A673 (cell line): Measurements from ENCODE around the gene VIM. TPM values are rescaled to one million over a fixed set of nuclear protein-coding genes. Genes with fewer than 3 reads are reported as not detected.
A peak's percentile ranks its signal among the peaks of the same experiment; 100 is the strongest.

Experiments used
- BruUV-seq: library from RNA; stranded (reverse); fragments of 400-500 nt; replicated peaks from 2 replicates; lab custom pipeline; 2021; lab: Mats Ljungman, UMichigan
- CTCF ChIA-PET: fragments of 300-600 bp; sonication (Branson Sonifier 250); formaldehyde crosslinking; loops from one replicate; lab custom pipeline; 2022; ENCODE audit warnings: antibody characterized with exemption; lab: Charles Lee
- POLR2A ChIA-PET: fragments of 300-600 bp; sonication (Branson Sonifier 250); formaldehyde crosslinking; loops from one replicate; lab custom pipeline; 2022; ENCODE audit warnings: antibody characterized with exemption; ENCODE audit not compliant: low non-redundant PET; lab: Charles Lee
- DNase-seq: peaks from one replicate; pipeline ENCODE4 v3.0.0-alpha.2; 2015; ENCODE audit warnings: low spot score
- H3K27ac ChIP-seq: fragments of 200-600 bp; sonication (generic); 2 replicates; pipeline ENCODE4 v1.5.1; 2016; ENCODE audit warnings: mixed run types, low read depth, mild to moderate bottlenecking, mixed read lengths, antibody characterized with exemption, low read length; ENCODE audit not compliant: poor library complexity, severe bottlenecking
- H3K27me3 ChIP-seq: fragments of 200-600 bp; sonication (generic); replicated peaks from 2 replicates; pipeline ENCODE4 v1.6.1; 2017; ENCODE audit warnings: mixed run types, low read depth, mild to moderate bottlenecking, mixed read lengths, antibody characterized with exemption, low read length; ENCODE audit not compliant: insufficient read depth, poor library complexity
- H3K36me3 ChIP-seq: fragments of 200-600 bp; sonication (generic); 2 replicates; pipeline ENCODE4 v1.6.1; 2016; ENCODE audit warnings: mixed run types, mild to moderate bottlenecking, mixed read lengths, antibody characterized with exemption, low read length; ENCODE audit not compliant: insufficient read depth, poor library complexity, severe bottlenecking
- H3K4me1 ChIP-seq: fragments of 200-600 bp; sonication (generic); 2 replicates; pipeline ENCODE4 v1.6.1; 2017; ENCODE audit warnings: mixed run types, mild to moderate bottlenecking, mixed read lengths, antibody characterized with exemption, low read length; ENCODE audit not compliant: insufficient read depth, poor library complexity, severe bottlenecking
- H3K4me3 ChIP-seq: fragments of 200-600 bp; sonication (generic); 2 replicates; pipeline ENCODE4 v1.5.1; 2016; ENCODE audit warnings: low read depth, mixed run types, mild to moderate bottlenecking, mixed read lengths, low read length; ENCODE audit not compliant: poor library complexity, severe bottlenecking
- H3K9me3 ChIP-seq: fragments of 200-600 bp; sonication (generic); 2 replicates; pipeline ENCODE4 v1.6.1; 2016; ENCODE audit warnings: mixed run types, low read depth, mild to moderate bottlenecking, mixed read lengths, antibody characterized with exemption, low read length; ENCODE audit not compliant: poor library complexity, severe bottlenecking
- CTCF ChIP-seq: fragments of 300-800, 200-600 bp; sonication (generic); conservative IDR thresholded peaks from 2 replicates; pipeline ENCODE4 v1.5.1; 2017; ENCODE audit warnings: low read depth, mild to moderate bottlenecking, antibody characterized with exemption, low read length, moderate library complexity, mixed read lengths
- EZH2 ChIP-seq: fragments of 200-600 bp; sonication (generic); IDR thresholded peaks from 2 replicates; pipeline ENCODE4 v1.6.1; 2017; ENCODE audit warnings: borderline replicate concordance, low read depth, mild to moderate bottlenecking, mixed read lengths, antibody characterized with exemption, low read length; ENCODE audit not compliant: poor library complexity, severe bottlenecking
- intact Hi-C: fragments of 100-400 bp; cut with micrococcal nuclease; formaldehyde crosslinking; loops from one replicate; pipeline ENCODE4 v1.10.0; 2022; ENCODE audit not compliant: unreplicated experiment
- total RNA-seq: library from RNA; stranded (reverse); gene quantifications from 2 replicates; pipeline ENCODE4 v1.2.3, GENCODE V29; 2021

Gene VIM
- total RNA-seq, 1 experiment from 2014 or later, result 1,873 TPM

DNA sequence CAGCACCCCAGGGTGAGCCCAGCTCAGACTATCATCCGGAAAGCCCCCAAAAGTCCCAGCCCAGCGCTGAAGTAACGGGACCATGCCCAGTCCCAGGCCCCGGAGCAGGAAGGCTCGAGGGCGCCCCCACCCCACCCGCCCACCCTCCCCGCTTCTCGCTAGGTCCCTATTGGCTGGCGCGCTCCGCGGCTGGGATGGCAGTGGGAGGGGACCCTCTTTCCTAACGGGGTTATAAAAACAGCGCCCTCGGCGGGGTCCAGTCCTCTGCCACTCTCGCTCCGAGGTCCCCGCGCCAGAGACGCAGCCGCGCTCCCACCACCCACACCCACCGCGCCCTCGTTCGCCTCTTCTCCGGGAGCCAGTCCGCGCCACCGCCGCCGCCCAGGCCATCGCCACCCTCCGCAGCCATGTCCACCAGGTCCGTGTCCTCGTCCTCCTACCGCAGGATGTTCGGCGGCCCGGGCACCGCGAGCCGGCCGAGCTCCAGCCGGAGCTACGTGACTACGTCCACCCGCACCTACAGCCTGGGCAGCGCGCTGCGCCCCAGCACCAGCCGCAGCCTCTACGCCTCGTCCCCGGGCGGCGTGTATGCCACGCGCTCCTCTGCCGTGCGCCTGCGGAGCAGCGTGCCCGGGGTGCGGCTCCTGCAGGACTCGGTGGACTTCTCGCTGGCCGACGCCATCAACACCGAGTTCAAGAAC, 1.1 kb downstream of the VIM start:
- Histone ChIP-seq H3K27me3 (no peaks in the 10 kb centered on the region), H3K27ac (peak overlapping the region; percentile 96), H3K4me1 (peaks cover 42% of the 10 kb centered on the region), H3K9me3 (no peaks in the 10 kb centered on the region), H3K36me3 (peaks cover 38% of the 10 kb centered on the region), H3K4me3 (peak overlapping the region; percentile 96)
- POLR2A ChIA-PET, result no interaction called here
- intact Hi-C loops, result loop anchor here (2.0 to 5.0 kb wide), 3 partner anchors 28 to 277 kb away; partner anchors contain the start of gene TRDMT1
- DNase-seq, result peak; percentile 94
- BruUV-seq, result TSS peak; percentile 42
- TF ChIP-seq CTCF (no peak), EZH2 (no peak)
- CTCF ChIA-PET, result interaction anchor here (0.6 to 1.0 kb wide), 2 partner anchors 21 to 200 kb away, joined by 3 read pairs; no protein-coding TSS in a partner anchor

DNA sequence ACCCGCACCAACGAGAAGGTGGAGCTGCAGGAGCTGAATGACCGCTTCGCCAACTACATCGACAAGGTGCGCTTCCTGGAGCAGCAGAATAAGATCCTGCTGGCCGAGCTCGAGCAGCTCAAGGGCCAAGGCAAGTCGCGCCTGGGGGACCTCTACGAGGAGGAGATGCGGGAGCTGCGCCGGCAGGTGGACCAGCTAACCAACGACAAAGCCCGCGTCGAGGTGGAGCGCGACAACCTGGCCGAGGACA, 1.6 kb downstream of the VIM start:
- CTCF ChIA-PET, result no interaction called here
- no peaks in the 10 kb centered on the region for H3K27me3 ChIP-seq
- H3K9me3 ChIP-seq, result no peaks in the 10 kb centered on the region
- H3K27ac ChIP-seq, result peak overlapping the region; percentile 93
- TF ChIP-seq EZH2 (no peak), CTCF (no peak)
- POLR2A ChIA-PET, result no interaction called here
- peak overlapping the region; percentile 96 for H3K4me3 ChIP-seq
- no TSS peak for BruUV-seq
- peaks cover 42% of the 10 kb centered on the region for H3K36me3 ChIP-seq
- peaks cover 42% of the 10 kb centered on the region for H3K4me1 ChIP-seq
- no peak for DNase-seq
- intact Hi-C loops, result loop anchor here (2.0 to 5.0 kb wide), 3 partner anchors 29 to 277 kb away; partner anchors contain the start of gene TRDMT1

DNA sequence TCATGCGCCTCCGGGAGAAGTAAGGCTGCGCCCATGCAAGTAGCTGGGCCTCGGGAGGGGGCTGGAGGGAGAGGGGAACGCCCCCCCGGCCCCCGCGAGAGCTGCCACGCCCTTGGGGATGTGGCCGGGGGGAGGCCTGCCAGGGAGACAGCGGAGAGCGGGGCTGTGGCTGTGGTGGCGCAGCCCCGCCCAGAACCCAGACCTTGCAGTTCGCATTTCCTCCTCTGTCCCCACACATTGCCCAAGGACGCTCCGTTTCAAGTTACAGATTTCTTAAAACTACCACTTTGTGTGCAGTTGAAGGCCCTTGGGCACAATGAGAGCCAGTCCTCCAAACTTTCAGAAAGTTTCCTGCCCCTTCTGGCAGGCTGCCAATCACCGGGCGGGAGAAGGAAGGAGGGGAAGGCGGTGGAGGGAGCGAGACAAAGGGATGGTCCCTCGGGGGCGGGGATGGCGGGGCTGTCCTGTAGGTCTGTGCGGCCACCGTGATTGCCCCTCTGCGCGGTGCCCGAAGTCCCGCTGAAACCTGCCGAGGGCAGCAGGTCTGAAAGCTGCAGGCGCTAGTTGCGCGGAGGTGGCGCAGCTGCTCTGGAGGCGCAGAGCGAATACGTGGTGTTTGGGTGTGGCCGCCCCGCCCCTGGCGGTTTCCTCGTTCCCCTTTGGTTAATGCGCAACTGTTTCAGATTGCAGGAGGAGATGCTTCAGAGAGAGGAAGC, 2.1 kb downstream of the VIM start:
- TF ChIP-seq CTCF (no peak), EZH2 (no peak)
- peak overlapping the region; percentile 96 for H3K4me3 ChIP-seq
- H3K4me1 ChIP-seq, result peaks cover 42% of the 10 kb centered on the region
- peak overlapping the region; percentile 93 for H3K27ac ChIP-seq
- ChIA-PET POLR2A (interaction anchor here (0.6 kb wide), 4 partner anchors 81 to 285 kb away, joined by 3 to 6 read pairs (median 4); no protein-coding TSS in a partner anchor), CTCF (interaction anchor here (0.6 to 1.2 kb wide), 7 partner anchors 30 to 397 kb away, joined by 3 to 5 read pairs (median 4); no protein-coding TSS in a partner anchor)
- intact Hi-C loops, result loop anchor here (2.0 to 5.0 kb wide), 5 partner anchors 29 to 338 kb away; partner anchors contain the start of gene TRDMT1
- BruUV-seq, result no TSS peak
- peaks cover 47% of the 10 kb centered on the region for H3K36me3 ChIP-seq
- no peaks in the 10 kb centered on the region for H3K9me3 ChIP-seq
- H3K27me3 ChIP-seq, result no peaks in the 10 kb centered on the region
- DNase-seq, result peak; percentile 89
